Measurements from ENCODE around the gene AFF2.

- TF ChIP-seq JUN (IDR thresholded peaks at IDR 0.05; ENCODE audit: borderline replicate concordance, insufficient read depth, insufficient read length, low read depth), result no peak
- TF ChIP-seq MYC (IDR thresholded peaks at IDR 0.05; ENCODE audit: low read depth, low read length), result no peak
- no peak for TF ChIP-seq CTCF (IDR thresholded peaks at IDR 0.05; ENCODE audit: extremely low read depth in 1 of 2, insufficient read depth in 1 of 2, low read depth in 1 of 2, low read length in 2 of 2)
- no peak for TF ChIP-seq MAX (IDR thresholded peaks at IDR 0.05; ENCODE audit: insufficient read depth, insufficient read length)
- no peak for TF ChIP-seq POLR2A (IDR thresholded peaks at IDR 0.05; ENCODE audit: low read depth, low read length)
Observed at GRCh38 chrX:148498067-148498466, 2.4 kb upstream of the AFF2 start.

Data from endothelial cell of umbilical vein (primary cell).